Right ventricle myocardium inferior (tissue), 1 donor: ENCODE measurements around the gene PPRC1. TPM values are rescaled to one million over a fixed set of nuclear protein-coding genes. Genes with fewer than 3 reads are reported as not detected.

Experiments used
- ATAC-seq: fragments of 200-7000 bp; cut with Tn5 transposase; one replicate; pipeline ENCODE4 v1.9.1; 2020; ENCODE audit warnings: mild to moderate bottlenecking, moderate library complexity
- DNase-seq: peaks from one replicate; pipeline ENCODE4 v3.0.0; 2021; ENCODE audit errors: missing footprints
- intact Hi-C: fragments of 100-400 bp; cut with DNase I; formaldehyde crosslinking; loops from one replicate; pipeline ENCODE4 v1.11.0; 2022
- total RNA-seq: library from RNA; stranded (reverse); fragmentation: NEBNext Ultra II Directional; extraction: Animal tissue kit (Norgen Biotek cat#: 25700); gene quantifications from one replicate; pipeline ENCODE4 v1.2.1, GENCODE V29; 2021
- donor health status: DM: no; HTN: yes; CAD: no; lungs with severe emphysema.

Gene PPRC1
- total RNA-seq, 1 donor from 2014 or later: 14.3 TPM

DNA sequence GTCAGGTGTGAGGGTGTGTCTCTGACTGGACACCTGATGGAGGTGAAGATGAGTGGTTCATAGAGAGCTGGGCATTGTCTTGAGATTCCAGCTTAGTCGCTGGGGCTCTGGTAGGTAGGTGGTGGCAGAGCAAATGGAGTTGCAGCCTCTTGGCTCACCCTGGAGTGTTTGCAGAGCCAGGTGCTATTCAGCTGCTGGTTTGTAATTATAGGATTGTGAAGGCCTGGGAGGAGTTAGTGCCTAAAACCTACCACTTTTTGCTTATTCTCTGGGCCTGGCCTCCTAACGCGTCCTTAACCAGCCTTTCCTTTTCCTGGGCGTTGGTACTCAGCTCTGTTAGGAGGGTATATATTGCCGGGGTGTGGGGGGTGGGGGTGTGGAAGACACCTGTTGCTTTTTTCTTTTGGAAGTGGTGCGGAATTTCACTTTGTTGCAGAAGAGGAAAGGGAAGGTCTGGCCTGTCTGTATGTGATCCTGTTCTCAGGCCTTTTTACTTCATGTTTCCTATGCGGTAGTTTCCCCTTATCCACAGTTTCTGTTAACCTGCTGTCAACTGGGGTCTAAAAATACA lies 3.2 kb downstream of the PPRC1 start:
- ATAC-seq: no peak
- intact Hi-C loops: no loop called here
- peak; percentile 16 for DNase-seq

DNA sequence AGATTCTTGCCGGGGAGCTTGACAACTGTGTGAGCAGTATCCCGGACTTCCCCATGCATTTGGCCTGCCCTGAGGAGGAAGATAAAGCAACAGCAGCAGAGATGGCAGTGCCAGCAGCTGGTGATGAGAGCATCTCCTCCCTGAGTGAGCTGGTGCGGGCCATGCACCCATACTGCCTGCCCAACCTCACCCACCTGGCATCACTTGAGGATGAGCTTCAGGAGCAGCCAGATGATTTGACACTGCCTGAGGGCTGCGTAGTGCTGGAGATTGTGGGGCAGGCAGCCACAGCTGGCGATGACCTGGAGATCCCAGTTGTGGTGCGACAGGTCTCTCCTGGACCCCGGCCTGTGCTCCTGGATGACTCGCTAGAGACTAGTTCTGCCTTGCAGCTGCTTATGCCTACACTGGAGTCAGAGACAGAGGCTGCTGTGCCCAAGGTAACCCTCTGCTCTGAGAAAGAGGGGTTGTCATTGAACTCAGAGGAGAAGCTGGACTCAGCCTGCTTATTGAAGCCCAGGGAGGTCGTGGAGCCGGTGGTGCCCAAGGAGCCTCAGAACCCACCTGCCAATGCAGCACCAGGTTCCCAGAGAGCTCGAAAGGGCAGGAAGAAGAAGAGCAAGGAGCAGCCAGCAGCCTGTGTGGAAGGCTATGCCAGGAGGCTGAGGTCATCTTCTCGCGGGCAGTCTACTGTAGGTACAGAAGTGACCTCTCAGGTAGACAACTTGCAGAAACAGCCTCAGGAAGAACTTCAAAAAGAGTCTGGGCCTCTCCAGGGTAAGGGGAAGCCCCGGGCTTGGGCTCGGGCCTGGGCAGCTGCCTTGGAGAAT lies 6.7 kb downstream of the PPRC1 start:
- intact Hi-C loops: no loop called here
- ATAC-seq: no peak
- peak; percentile 32 for DNase-seq

DNA sequence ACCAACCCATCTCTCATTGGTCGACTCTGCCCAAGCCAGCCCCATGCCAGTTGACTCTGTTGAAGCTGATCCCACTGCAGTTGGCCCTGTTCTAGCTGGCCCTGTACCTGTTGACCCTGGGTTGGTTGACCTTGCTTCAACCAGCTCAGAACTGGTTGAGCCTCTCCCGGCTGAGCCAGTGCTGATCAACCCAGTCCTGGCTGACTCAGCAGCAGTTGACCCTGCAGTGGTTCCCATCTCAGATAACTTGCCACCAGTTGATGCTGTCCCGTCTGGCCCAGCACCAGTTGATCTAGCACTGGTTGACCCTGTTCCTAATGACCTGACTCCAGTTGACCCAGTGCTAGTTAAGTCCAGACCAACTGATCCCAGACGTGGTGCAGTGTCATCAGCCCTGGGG lies 7.4 kb downstream of the PPRC1 start:
- DNase-seq (peak; percentile 33), ATAC-seq (no peak)
- intact Hi-C loops: no loop called here

DNA sequence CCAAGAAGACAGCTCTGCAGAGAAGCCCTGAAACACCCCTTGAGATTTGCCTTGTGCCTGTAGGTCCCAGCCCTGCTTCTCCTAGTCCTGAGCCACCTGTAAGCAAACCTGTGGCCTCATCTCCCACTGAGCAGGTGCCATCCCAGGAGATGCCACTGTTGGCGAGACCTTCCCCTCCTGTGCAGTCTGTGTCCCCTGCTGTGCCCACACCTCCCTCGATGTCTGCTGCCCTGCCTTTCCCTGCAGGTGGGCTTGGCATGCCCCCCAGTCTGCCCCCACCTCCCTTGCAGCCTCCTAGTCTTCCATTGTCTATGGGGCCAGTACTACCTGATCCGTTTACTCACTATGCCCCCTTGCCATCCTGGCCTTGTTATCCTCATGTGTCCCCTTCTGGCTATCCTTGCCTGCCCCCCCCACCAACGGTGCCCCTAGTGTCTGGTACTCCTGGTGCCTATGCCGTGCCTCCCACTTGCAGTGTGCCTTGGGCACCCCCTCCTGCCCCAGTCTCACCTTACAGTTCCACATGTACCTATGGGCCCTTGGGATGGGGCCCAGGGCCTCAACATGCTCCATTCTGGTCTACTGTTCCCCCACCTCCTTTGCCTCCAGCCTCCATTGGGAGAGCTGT lies 8.2 kb downstream of the PPRC1 start:
- intact Hi-C loops: no loop called here
- DNase-seq: peak; percentile 30
- no peak for ATAC-seq

DNA sequence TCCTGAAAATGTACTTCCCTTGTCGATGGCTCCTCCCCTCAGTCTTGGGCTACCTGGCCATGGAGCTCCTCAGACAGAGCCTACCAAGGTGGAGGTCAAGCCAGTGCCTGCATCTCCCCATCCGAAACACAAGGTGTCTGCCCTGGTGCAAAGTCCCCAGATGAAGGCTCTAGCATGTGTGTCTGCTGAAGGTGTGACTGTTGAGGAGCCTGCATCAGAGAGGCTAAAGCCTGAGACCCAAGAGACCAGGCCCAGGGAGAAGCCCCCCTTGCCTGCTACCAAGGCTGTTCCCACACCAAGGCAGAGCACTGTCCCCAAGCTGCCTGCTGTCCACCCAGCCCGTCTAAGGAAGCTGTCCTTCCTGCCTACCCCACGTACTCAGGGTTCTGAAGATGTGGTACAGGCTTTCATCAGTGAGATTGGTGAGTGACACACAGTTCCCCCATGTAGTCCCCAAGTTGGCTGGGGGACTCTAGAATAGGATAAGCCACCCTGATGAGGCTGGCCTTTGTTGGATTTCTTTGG lies 8.8 kb downstream of the PPRC1 start:
- ATAC-seq (no peak), DNase-seq (peak; percentile 22)
- intact Hi-C loops: no loop called here

DNA sequence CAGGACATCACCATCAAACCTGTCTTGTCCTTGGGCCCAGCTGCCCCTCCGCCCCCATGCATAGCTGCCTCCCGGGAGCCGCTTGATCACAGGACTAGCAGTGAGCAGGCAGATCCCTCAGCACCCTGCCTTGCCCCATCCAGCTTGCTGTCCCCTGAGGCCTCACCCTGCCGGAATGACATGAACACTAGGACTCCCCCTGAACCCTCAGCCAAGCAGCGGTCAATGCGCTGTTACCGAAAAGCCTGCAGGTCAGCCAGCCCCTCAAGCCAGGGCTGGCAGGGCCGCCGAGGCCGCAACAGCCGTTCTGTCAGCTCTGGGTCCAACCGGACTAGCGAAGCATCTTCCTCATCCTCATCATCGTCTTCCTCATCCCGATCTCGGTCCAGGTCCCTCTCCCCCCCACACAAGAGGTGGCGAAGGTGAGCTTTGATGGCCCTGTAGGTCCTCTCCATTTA lies 14.2 kb downstream of the PPRC1 start:
- no peak for ATAC-seq
- intact Hi-C loops: no loop called here
- DNase-seq: peak; percentile 61

DNA sequence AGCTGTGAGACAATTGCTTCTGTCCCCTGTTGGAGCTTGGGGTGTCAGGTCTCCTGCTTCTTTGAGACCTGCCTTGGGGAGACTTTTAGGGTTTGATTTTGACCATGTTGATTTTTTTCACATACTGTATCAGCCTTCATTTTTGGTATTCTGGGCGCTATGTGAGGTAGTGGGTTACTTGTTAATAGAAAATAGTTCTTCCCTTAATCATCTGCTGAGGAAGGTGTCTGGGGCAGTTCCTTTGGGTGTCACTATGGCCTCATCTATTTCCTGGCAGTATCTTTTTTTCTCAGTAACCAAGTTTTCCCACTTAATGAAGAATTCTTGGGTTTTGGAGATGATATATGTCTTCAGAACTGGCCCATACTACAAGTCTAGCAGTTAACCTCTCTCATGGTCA lies 14.7 kb downstream of the PPRC1 start:
- DNase-seq: no peak
- ATAC-seq: no peak
- intact Hi-C loops: no loop called here

DNA sequence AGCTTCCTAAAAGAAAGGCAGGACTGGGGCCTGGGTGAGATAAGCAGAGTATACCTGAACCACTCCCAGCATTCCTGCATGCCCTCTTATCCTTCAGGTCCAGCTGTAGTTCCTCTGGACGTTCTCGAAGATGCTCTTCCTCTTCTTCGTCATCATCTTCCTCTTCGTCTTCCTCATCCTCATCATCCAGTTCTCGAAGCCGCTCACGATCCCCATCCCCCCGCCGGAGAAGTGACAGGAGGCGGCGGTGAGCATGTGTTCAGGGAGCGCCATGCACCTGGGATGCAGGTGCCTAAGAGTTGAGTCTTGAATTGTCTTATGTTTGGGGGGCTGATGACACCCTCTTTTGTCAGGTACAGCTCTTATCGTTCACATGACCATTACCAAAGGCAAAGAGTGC lies 15.4 kb downstream of the PPRC1 start:
- DNase-seq (no peak), ATAC-seq (no peak)
- intact Hi-C loops: no loop called here

DNA sequence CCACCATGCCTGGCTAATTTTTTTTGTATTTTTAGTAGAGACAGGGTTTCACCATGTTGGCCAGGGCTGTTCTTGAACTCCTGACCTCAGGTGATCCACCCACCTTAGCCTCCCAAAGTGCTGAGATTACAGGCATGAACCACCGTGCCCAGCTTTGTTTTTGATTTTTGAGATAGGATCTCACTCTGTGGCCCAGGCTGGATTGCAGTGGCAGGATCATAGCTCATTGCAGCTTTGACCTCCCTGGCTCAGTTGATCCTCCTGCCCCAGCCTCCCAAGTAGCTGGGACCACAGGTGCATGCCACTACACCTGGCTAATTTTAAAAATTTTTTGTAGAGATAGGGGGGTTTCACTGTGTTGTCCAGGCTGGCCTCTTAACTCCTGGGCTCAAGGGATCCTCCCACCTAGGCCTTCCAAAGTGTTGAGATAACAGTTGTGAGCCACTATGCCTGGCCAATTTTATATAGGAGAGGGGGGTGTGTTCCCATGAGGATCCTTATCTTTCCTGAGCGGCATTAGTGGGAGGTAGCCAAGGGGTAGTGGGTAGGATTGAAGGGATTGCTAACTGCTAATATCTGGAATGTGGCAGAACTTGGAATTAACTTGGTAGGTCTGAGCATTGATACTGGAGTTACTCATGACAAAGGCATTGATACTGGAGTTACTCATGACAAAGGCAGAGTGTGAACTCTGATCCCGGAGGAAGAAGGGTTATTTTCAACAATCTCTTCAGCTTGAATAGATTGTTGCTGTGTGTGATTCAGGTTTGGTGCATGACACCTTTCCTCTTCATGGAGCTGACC lies 18.3 kb downstream of the PPRC1 start:
- DNase-seq (no peak), ATAC-seq (no peak)
- intact Hi-C loops: no loop called here

DNA sequence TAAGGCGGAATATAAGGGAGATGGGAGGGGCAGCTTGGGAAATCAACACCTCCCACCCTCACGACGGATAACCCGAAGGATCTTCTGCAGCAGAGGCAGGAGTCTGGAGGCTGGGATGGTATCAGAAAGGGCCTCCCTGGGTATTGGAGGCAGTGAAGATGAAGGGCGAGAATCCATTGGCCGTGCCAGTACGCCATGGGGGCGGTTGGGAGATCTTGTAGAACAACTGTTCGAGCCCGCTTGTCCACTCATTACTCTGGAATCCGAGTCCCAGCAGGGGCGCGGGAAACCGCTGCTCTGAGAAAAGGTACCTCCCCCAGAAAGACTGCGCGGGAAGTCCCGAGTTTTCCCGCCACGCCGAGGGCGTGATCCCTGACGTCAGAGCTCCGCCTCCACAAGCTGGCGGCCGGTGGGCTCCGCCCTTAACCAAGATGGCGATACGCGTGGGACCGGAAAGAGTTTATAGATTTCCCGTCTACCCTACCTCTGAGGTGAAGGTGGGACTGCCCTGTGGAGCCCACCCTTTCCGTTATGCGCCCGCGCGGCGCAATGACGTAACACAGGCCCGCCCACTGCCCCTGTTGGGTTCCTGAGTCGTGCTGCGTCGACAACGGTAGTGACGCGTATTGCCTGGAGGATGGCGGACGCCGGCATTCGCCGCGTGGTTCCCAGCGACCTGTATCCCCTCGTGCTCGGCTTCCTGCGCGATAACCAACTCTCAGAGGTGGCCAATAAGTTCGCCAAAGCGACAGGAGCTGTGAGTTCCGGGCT lies 19.1 kb downstream of the PPRC1 start, which contains the start of gene NOLC1:
Gene NOLC1 (plus strand): TSS at position 616 of the 771 bp plus-strand sequence. CDS start 22 bp downstream, at position 638.
- DNase-seq (peak; percentile 99), ATAC-seq (peak; percentile 99)
- intact Hi-C loops: loop anchor here (1.0 kb wide), 2 partner anchors 20 to 242 kb away; no protein-coding TSS in a partner anchor

DNA sequence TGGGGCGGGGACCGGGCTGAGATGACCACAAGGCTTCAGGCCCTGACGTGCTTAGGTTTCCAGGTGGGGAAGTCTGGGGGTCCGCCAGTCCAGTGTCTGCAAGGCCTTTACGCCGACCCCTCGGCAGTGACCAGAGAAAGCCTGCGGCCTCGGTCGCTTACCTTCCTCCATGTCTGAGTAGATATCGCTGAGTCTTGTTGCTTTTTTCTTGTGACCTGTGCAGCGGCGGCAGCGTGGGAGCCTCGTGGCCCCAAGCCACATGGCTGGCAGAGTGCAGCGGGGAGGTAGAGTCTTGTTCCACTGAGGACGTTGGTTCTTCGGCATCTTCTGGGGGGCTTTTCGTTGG lies 19.7 kb downstream of the PPRC1 start:
- intact Hi-C loops: loop anchor here (1.0 kb wide), 2 partner anchors 20 to 242 kb away; no protein-coding TSS in a partner anchor
- DNase-seq: no peak
- ATAC-seq: no peak

DNA sequence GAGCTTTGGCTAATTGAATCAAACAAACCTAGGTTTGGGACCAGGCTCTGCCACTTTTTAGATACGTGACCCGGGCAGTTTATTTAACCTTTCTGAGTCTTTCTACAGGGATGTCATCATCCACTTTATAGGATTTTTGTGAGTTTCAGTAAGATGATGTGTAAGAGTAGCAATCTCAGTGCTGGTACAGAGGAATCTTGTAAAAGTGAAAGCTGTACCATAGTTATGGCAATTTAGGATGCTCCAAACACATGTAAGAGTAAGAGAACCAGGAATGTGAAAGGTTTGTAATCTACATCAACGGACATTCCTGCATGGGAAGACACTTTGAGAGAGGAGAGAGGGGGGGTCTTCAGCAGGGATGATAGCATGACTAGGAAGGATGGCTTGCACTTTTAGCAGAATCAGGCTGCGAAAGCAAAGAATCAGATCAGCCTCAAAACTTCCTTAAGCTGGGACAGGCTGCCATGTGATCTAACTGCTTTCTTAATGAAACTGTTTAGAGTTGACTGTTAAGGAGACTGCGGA lies 20.3 kb downstream of the PPRC1 start:
- ATAC-seq (no peak), DNase-seq (no peak)
- intact Hi-C loops: no loop called here

DNA sequence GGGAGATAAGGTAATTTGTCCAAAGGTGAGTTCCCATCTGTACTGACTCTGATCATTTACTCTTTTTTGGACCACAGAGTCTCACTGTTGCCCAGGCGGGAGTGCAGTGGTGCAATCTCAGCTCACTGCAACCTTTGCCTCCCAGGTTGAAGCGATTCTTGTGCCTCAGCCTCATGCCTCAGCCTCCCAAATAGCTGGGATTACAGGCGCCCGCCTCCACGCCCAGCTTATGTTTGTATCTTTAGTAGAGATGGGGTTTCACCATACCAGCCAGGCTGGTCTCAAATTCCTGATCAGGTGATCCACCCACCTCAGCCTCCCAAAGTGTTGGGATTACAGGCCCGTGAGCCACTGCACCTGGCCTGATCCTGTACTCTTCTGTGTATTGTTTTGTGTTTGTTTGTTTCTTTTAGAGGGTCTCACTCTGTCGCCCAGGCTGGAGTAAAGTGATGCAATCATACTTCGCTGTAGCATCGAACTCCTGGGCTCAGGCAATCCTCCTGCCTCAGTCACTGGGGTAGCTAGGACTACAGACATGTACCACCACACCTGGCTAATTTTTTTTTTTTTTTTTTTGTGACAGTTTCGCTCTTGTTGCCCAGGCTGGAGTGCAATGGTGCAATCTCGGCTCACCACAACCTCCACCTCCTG lies 21.8 kb downstream of the PPRC1 start:
- intact Hi-C loops: no loop called here
- no peak for DNase-seq
- no peak for ATAC-seq

DNA sequence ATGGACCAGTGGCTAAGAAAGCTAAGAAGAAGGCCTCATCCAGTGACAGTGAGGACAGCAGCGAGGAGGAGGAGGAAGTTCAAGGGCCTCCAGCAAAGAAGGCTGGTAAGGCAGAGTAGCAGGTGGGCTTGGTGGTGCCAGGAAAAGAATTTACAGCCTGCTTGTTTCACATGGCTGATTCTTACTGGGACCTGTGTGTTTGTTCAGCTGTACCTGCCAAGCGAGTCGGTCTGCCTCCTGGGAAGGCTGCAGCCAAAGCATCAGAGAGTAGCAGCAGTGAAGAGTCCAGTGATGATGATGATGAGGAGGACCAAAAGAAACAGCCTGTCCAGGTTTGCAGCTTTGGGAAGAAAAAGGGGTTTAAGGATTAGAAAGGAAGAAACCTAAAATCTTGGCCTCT lies 24.4 kb downstream of the PPRC1 start:
- no peak for DNase-seq
- intact Hi-C loops: no loop called here
- no peak for ATAC-seq

DNA sequence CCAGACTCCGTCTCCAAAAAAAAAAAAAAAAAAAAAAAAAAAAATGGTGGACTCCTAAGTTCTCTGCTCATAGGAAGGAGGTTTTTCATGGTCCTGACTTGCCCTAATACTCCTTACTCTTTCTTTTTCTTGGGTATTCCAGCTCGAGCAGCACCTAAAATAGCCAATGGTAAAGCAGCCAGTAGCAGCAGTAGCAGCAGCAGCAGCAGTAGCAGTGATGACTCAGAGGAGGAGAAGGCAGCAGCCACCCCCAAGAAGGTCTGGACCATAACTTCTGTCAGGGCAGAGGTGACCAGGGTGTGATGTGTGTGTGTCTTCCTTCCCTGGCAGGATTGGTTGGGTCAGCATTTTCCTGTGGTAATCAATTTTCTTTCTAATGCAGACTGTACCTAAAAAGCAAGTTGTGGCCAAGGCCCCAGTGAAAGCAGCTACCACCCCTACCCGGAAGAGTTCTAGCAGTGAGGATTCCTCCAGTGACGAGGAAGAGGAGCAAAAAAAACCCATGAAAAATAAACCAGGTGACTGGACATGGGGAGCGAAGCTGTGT lies 26.3 kb downstream of the PPRC1 start:
- DNase-seq: no peak
- intact Hi-C loops: no loop called here
- ATAC-seq: no peak

DNA sequence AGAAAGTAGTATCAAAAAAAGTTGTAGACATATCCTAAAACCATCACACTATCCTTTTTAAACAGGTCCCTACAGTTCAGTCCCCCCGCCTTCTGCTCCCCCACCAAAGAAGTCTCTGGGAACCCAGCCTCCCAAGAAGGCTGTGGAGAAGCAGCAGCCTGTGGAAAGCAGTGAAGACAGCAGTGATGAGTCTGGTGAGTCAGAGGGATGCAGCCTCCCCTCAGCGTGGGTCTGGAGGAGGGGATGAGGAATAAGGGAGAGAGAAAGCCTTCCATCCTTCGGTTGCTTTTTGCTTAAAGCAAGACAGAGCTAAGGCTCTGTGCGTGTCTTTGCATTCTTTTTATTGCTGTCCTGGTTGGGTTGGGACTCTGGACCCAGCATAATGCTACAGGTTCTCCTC lies 27.0 kb downstream of the PPRC1 start:
- ATAC-seq: no peak
- intact Hi-C loops: no loop called here
- DNase-seq: no peak

DNA sequence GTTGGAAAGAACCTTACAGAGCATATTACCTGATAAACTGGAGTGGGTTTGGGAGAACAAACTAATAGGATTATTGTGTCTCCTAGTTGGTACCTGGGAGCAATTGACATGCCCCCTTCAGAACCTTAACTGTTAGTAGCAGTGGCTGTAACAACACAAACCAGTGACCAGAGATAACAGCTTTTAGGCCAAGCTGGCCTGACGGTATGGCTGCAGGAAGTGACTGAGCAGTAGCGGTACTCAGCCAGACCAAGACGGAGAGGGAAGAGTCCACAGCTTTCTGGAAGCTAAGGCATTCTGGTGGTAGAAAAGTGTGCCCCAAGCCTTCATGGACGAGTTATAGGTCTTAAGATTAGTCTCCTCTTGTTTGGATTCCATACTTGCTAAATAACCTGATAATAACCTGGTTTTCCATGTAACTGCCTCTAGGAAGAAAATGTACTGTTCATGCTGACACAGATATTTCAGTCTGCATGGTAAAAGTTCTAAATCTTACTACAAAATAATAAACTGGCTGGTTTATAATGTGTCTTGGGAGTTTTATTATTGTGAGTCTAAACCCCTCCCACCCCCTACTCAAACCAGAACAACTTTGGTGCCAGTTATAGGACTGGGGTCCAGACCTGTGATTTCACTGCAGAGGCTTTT lies 30.6 kb downstream of the PPRC1 start:
- intact Hi-C loops: no loop called here

More for the DNA sequence above, 30.6 kb downstream of the PPRC1 start:
- DNase-seq (no peak), ATAC-seq (no peak)
